ENCODE data around the gene KHDC4. TPM values are rescaled to one million over a fixed set of nuclear protein-coding genes. Genes with fewer than 3 reads are reported as not detected.

The KHDC4 gene
- total and polyA plus RNA-seq, 2 donors (not counting 1 experiment from before 2014, with no cell fraction given): 24.6 to 25.4 TPM

GRCh38 chr1:155904261-155904660 lies 30.0 kb downstream of the KHDC4 start:
- no peaks in the 10 kb centered on the region for H3K4me1 ChIP-seq (ENCODE audit: control insufficient read depth, extremely low read depth, insufficient read depth, low read length)
- H4K20me1 ChIP-seq (ENCODE audit: control insufficient read depth, extremely low read depth, insufficient read depth, low read length): no peaks in the 10 kb centered on the region
- no peaks in the 10 kb centered on the region for H3K9me3 ChIP-seq (ENCODE audit: control insufficient read depth, insufficient read depth, low read depth, low read length)
- no peaks in the 10 kb centered on the region for H3K27me3 ChIP-seq (ENCODE audit: control insufficient read depth, insufficient read depth, low read length)
- DNase-seq (ENCODE audit: low read depth in 2 of 2): no peak
- no peak overlapping the region for H3K4me2 ChIP-seq (ENCODE audit: extremely low read depth, insufficient read depth, low read length)
- H3K4me3 ChIP-seq (replicated peaks in 1 of 4; ENCODE audit: control extremely low read depth in 1 of 4, insufficient read depth in 1 of 4, low read depth in 3 of 4, low read length in 4 of 4): no peak overlapping the region
- no peak for TF ChIP-seq CTCF (conservative IDR thresholded peaks at IDR 0.05 in 1 of 2, IDR thresholded peaks at IDR 0.05 in 1 of 2; ENCODE audit: low read depth in 1 of 2, low read length in 2 of 2)
- no peak for TF ChIP-seq EZH2 (IDR thresholded peaks at IDR 0.05; ENCODE audit: low read length, missing control alignments)
- peaks cover 7% of the 10 kb centered on the region for H3K79me2 ChIP-seq (ENCODE audit: control insufficient read depth, insufficient read depth, low read length)
- no peak overlapping the region for H2AFZ ChIP-seq (ENCODE audit: low read length)
- H3K9ac ChIP-seq (ENCODE audit: insufficient read depth, low read length): no peak overlapping the region
- H3K36me3 ChIP-seq (ENCODE audit: control insufficient read depth, insufficient read depth, low read length): peaks cover 19% of the 10 kb centered on the region
- no peak overlapping the region for H3K27ac ChIP-seq (ENCODE audit: insufficient read depth, low read length)

- H3K4me3 ChIP-seq (replicated peaks in 1 of 4; ENCODE audit: control extremely low read depth in 1 of 4, insufficient read depth in 1 of 4, low read depth in 3 of 4, low read length in 4 of 4): no peak overlapping the region
- H2AFZ ChIP-seq (ENCODE audit: low read length): no peak overlapping the region
- H3K9ac ChIP-seq (ENCODE audit: insufficient read depth, low read length): no peak overlapping the region
- no peaks in the 10 kb centered on the region for H3K4me1 ChIP-seq (ENCODE audit: control insufficient read depth, extremely low read depth, insufficient read depth, low read length)
- no peaks in the 10 kb centered on the region for H4K20me1 ChIP-seq (ENCODE audit: control insufficient read depth, extremely low read depth, insufficient read depth, low read length)
- no peaks in the 10 kb centered on the region for H3K9me3 ChIP-seq (ENCODE audit: control insufficient read depth, insufficient read depth, low read depth, low read length)
- TF ChIP-seq CTCF (conservative IDR thresholded peaks at IDR 0.05 in 1 of 2, IDR thresholded peaks at IDR 0.05 in 1 of 2; ENCODE audit: low read depth in 1 of 2, low read length in 2 of 2) (no peak), EZH2 (IDR thresholded peaks at IDR 0.05; ENCODE audit: low read length, missing control alignments) (no peak)
- H3K4me2 ChIP-seq (ENCODE audit: extremely low read depth, insufficient read depth, low read length): no peak overlapping the region
- peaks cover 21% of the 10 kb centered on the region for H3K36me3 ChIP-seq (ENCODE audit: control insufficient read depth, insufficient read depth, low read length)
- H3K79me2 ChIP-seq (ENCODE audit: control insufficient read depth, insufficient read depth, low read length): peaks cover 3% of the 10 kb centered on the region
- H3K27me3 ChIP-seq (ENCODE audit: control insufficient read depth, insufficient read depth, low read length): no peaks in the 10 kb centered on the region
- H3K27ac ChIP-seq (ENCODE audit: insufficient read depth, low read length): no peak overlapping the region
- no peak for DNase-seq (ENCODE audit: low read depth in 2 of 2)
Measured at GRCh38 chr1:155900161-155900560, 34.1 kb downstream of the KHDC4 start.

GRCh38 chr1:155899683-155900082 lies 34.5 kb downstream of the KHDC4 start:
- Histone ChIP-seq H3K4me2 (ENCODE audit: extremely low read depth, insufficient read depth, low read length) (no peak overlapping the region), H4K20me1 (ENCODE audit: control insufficient read depth, extremely low read depth, insufficient read depth, low read length) (no peaks in the 10 kb centered on the region), H2AFZ (ENCODE audit: low read length) (no peak overlapping the region), H3K79me2 (ENCODE audit: control insufficient read depth, insufficient read depth, low read length) (peaks cover 3% of the 10 kb centered on the region), H3K36me3 (ENCODE audit: control insufficient read depth, insufficient read depth, low read length) (peaks cover 21% of the 10 kb centered on the region), H3K4me3 (replicated peaks in 1 of 4; ENCODE audit: control extremely low read depth in 1 of 4, insufficient read depth in 1 of 4, low read depth in 3 of 4, low read length in 4 of 4) (no peak overlapping the region), H3K9me3 (ENCODE audit: control insufficient read depth, insufficient read depth, low read depth, low read length) (no peaks in the 10 kb centered on the region), H3K4me1 (ENCODE audit: control insufficient read depth, extremely low read depth, insufficient read depth, low read length) (no peaks in the 10 kb centered on the region), H3K27ac (ENCODE audit: insufficient read depth, low read length) (no peak overlapping the region), H3K9ac (ENCODE audit: insufficient read depth, low read length) (no peak overlapping the region), H3K27me3 (ENCODE audit: control insufficient read depth, insufficient read depth, low read length) (no peaks in the 10 kb centered on the region)
- no peak for DNase-seq (ENCODE audit: low read depth in 2 of 2)
- TF ChIP-seq EZH2 (IDR thresholded peaks at IDR 0.05; ENCODE audit: low read length, missing control alignments) (no peak), CTCF (conservative IDR thresholded peaks at IDR 0.05 in 1 of 2, IDR thresholded peaks at IDR 0.05 in 1 of 2; ENCODE audit: low read depth in 1 of 2, low read length in 2 of 2) (no peak)
